ENCODE measurements around the gene IP6K1.
"Not testable (repeated sequence)": the region's sequence is repeated elsewhere in the genome, so short reads cannot be mapped to it uniquely, and the experiment has no call there.

IP6K1 gene

GRCh38 chr3:49793486-49794085 is 7.2 kb upstream of the IP6K1 start:
- no peak for DNase-seq

DNA sequence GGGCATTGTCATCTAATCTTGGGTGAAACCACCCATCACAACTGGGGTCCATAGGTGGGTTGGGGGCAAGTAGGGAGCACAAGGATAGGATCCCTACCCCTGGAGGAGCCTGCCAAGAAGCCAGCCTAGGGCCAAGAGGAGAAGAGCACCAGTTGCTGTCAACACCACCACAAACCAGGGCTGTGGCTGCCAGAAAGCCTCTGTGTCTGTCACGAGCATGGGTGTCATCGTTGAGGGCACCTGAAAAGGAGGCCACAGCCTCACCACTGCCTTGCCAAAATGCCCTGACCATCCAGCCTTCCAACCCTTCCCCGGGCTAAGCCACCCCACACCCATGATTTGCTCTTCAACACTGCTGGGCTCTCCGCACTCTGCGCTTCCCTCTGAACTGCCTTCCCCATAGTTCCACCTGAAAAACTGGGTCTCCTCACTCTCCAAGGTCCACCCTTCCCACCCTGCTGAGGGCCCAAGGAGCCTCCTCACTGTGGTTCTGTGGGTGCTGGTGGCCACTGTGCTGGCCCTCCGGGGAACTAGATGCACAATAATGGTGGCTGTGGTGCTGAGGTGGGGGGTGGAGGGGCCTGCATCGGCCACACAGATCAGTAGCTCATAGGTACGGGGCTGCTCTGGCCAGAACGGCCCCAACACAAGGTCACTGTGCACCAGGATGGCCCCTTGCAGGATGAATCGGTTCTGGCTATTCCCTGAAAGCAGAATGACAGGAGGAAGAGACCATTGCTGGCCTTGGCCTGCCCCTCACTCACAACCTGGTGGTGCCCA is 6.2 kb upstream of the IP6K1 start:
- no peak for DNase-seq

DNA sequence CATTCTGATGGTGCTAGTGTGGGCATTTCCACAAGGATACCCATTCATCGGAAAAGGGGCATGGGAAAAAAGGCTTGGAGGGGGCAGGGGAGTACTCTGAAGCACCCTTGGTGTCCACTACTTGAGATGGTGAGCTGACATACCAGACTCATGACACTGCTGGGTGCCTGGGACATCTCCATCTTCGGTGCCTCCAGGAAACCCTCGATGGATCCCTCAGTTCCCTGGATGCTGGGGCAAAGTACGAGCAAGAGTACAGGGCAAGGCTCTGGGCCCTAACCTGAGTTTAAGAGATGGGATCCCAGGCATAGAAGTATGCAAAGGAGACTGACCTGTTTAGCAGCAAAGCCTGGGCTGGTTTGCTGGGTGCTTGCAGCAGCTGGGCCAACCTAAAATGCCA is 5.2 kb upstream of the IP6K1 start:
- DNase-seq, result no peak

- peak in 1 of 3 experiments; percentile 15 for DNase-seq
These were observed 4.5 kb upstream of the IP6K1 start for GRCh38 chr3:49790626-49791411.

- DNase-seq, result no peak
These were observed 1.7 kb upstream of the IP6K1 start for GRCh38 chr3:49788056-49788455.

DNA sequence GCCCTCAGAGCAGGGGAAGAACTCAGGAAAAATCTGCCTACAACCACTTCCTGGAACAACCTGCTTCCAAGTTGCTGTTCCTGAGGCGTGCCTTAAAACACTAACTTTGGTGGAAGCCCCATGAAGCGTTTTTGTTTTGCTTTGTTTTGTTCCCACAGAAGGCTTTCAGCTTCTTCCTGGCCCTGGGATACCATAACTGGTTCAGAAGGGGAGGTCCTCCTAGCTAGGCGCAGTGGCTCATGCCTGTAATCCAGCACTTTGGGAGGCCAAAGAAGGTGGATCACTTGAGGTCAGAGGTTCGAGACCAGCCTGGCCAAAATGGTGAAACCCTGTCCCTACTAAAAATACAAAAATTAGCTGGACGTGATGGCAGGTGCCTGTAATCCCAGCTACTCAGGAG is 1.2 kb upstream of the IP6K1 start:
- DNase-seq, result no peak

DNA sequence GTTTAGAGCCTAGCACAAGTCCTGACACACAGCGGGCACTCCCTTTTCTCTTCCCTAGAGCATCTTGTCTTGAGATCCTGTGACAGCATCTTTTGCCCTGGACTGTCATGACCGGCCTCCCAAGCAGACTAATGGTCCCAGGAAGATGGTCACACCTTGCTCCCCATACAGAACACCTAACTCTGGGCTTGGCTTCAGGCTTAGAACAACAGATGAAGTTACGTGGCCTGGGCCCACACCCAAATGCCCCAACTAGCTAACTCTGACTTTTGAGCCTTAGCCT is 781 bp upstream of the IP6K1 start:
- no peak for DNase-seq

DNA sequence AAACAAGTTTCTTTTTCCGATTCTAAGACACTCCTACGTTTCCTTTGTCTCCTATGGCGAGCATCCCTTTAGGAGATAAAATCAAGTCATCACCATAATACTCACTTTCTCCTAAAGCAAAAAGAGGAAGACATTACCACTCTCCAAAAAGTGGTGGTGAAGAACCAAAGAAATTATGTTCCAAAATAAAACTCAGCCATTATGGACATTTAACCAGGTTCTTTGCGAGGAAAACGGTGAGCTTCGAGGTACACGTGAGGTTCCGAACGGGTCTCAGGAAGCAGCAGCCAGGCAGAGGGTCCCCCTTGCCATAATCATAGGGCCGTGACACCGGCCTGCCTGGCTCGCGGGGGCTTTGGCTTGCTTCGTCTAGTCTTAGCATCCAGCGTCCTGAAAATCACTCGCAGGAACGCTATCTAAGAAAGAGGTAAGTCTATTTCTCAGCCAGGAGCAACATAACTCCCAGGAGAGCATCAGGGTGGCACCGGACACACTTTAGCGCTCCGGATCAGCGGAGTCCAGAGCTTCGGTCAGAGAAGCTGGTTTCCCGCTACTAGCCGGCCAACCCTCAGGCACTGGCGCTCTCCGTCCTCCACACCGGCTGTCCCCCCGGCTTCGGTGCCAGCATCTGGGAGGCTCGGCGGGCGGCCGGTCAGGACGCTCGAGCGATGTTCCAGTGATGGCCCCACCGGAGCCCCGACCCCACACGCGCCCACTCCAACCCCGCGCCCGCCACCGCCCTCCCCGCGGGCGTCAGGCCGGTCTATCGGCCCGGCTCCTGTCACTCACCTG is 581 bp downstream of the IP6K1 start:
- peak in 2 of 3 experiments; percentile 39 to 59 for DNase-seq

DNA sequence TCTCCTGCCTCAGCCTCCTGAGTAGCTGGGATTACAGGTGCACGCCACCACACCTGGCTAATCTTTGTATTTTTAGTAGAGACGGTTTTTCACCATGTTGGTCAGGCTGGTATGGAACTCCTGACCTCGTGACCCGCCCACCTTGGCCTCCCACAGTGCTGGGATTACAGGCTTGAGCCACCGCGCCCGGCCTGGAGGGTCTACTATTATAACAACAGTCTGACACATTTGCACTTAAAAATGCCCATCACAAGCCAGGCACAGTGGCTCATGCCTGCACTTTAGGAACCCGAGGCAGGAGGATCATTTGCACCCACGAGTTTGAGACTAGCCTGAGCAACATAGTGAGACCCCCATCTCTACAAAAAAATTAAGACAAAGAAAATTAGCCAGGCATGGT is 4.1 kb downstream of the IP6K1 start:
- DNase-seq, result not testable (repeated sequence)

DNA sequence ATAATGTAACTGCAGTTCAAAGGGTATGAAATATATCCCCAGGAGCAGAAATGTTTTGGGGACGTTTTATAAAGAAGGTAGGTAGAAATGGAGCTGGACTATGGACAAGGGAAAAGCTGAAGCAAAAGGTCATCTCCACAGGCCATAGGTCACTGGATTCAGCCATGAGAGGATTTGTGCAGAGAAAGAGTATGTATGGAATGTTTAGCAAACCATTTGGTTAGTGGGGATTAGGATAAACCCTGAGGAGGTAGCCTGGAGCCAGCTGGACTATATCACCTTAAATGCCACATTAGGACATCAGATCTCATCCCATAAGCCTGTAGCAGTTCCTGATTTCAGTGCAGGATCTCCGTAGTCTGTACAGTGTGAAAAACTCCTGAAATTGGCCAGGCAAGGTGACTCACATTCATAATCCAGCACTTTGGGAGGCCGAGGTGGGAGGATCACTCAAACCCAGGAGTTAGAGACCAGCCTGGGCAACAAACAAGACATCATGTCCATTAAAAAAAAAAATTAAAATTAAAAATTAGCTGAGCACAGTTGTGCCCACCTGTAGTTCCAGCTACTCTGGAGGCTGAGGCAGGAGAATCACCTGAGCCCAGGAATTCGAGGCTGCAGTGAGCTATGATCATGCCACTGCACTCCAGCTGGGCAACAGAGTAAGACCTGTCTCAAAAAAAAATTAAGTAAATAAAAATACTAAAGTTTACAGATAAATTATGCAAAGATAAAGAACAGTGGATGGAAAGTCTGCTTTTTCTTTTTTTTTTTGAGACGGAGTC is 4.7 kb downstream of the IP6K1 start:
- DNase-seq, result no peak

- not testable (repeated sequence) for DNase-seq
These were observed 5.4 kb downstream of the IP6K1 start for GRCh38 chr3:49780975-49781365.

- no peak for DNase-seq
These were observed 6.0 kb downstream of the IP6K1 start for GRCh38 chr3:49780080-49780974.

- DNase-seq, result no peak
These were observed 6.8 kb downstream of the IP6K1 start for GRCh38 chr3:49779358-49780079.

DNA sequence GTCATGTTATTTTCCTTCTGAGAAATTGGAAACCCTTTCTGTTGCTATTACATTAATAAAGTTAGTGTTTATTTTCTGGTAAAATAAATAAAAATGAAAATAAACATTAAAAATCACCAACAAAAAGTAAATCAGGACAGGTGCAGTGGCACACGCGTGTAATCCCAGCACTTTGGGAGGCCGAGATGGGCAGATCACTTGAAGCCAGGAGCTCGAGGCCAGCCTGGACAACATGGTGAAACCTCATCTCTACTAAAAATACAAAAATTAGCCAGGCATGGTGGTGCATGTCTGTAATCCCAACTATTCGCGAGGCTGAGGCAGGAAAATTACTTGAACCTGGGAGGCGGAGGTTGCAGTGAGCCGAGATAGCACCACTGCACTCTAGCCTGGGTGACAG is 10.2 kb downstream of the IP6K1 start:
- DNase-seq, result not testable (repeated sequence)

- DNase-seq, result no peak
These were observed 10.8 kb downstream of the IP6K1 start for GRCh38 chr3:49775538-49775937.

DNA sequence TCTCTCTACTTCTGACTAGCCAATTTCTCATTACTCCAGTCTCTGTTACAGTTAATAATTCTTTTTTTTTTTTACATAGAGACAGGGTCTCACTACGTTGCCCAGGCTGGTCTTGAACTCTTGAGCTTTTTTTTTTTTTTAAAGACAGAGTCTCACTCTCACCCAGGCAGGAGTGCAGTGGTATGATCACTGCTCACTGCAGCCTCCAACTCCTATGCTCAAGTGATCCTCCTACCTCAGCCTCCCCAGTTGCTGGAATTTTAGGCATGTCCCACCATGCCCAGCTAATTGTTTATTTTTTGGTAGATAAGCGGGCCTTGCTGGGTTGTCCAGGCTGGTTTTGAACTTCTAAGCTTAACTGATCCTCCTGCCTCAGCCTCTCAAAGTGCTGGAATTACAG is 13.6 kb downstream of the IP6K1 start:
- no peak for DNase-seq

- DNase-seq, result no peak
These were observed 14.9 kb downstream of the IP6K1 start for GRCh38 chr3:49771340-49771938.

GRCh38 chr3:49769926-49770325 is 16.4 kb downstream of the IP6K1 start:
- DNase-seq, result no peak

DNA sequence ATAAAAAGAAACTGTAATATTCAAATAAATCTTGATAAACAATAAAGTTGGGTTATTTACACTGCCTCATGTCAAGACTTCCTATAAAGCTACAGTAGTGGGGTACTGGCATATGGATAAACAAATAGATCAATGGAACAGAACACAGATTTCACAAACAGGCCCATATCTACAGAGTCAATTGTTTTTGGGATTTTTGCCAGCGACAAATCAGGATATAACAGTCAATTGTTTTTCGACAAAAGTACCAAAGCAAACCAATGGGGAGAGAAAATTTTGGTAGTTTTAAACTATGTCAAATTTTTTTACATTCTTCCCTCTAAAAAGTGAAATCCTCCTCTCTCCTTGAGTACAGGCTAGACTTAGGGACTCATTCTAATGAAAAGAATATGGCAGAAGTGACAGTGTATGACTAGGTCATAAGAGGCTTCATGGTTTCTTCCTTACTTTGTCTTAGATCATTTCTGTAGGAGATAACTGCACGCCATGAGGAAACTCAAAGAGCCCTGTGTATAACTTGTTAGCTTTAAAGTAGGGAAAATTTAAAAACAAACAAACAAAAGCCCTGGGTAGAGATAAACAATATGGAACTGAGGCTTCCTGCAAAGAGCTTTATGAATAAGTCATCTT is 16.9 kb downstream of the IP6K1 start:
- no peak for DNase-seq

GRCh38 chr3:49763981-49764380 is 22.4 kb downstream of the IP6K1 start:
- DNase-seq, result no peak

Data from NCI-H1417 (cell line).